ENCODE results near the gene DZIP3.

DNA sequence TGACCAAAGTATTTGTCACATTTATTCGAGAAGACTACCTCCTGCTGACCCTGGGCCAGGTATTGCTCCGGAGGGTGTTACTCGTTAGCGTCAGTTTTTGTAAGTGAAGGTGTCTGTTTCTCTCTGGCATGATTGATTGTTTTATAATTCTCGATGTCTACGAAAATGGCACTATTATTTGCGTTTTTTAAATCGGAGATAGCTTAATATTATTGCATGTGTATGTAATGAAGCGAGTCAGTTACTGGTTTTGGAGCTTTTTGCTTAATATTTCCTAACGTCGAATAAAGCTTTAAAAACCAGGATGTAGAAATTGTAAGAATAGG is 439 bp downstream of the DZIP3 start:
- TF ChIP-seq, protein P1, sequence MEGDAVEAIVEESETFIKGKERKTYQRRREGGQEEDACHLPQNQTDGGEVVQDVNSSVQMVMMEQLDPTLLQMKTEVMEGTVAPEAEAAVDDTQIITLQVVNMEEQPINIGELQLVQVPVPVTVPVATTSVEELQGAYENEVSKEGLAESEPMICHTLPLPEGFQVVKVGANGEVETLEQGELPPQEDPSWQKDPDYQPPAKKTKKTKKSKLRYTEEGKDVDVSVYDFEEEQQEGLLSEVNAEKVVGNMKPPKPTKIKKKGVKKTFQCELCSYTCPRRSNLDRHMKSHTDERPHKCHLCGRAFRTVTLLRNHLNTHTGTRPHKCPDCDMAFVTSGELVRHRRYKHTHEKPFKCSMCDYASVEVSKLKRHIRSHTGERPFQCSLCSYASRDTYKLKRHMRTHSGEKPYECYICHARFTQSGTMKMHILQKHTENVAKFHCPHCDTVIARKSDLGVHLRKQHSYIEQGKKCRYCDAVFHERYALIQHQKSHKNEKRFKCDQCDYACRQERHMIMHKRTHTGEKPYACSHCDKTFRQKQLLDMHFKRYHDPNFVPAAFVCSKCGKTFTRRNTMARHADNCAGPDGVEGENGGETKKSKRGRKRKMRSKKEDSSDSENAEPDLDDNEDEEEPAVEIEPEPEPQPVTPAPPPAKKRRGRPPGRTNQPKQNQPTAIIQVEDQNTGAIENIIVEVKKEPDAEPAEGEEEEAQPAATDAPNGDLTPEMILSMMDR (IDR thresholded peaks at IDR 0.05), result no peak
- TF ChIP-seq, protein P2, sequence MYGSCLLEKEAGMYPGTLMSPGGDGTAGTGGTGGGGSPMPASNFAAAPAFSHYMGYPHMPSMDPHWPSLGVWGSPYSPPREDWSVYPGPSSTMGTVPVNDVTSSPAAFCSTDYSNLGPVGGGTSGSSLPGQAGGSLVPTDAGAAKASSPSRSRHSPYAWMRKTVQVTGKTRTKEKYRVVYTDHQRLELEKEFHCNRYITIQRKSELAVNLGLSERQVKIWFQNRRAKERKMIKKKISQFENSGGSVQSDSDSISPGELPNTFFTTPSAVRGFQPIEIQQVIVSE (CRISPR knock-in tag; IDR thresholded peaks at IDR 0.05; ENCODE audit: borderline replicate concordance), result no peak
- TF ChIP-seq, protein P3, sequence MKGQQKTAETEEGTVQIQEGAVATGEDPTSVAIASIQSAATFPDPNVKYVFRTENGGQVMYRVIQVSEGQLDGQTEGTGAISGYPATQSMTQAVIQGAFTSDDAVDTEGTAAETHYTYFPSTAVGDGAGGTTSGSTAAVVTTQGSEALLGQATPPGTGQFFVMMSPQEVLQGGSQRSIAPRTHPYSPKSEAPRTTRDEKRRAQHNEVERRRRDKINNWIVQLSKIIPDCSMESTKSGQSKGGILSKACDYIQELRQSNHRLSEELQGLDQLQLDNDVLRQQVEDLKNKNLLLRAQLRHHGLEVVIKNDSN (CRISPR knock-in tag; IDR thresholded peaks at IDR 0.05), result no peak
- TF ChIP-seq, protein P4, sequence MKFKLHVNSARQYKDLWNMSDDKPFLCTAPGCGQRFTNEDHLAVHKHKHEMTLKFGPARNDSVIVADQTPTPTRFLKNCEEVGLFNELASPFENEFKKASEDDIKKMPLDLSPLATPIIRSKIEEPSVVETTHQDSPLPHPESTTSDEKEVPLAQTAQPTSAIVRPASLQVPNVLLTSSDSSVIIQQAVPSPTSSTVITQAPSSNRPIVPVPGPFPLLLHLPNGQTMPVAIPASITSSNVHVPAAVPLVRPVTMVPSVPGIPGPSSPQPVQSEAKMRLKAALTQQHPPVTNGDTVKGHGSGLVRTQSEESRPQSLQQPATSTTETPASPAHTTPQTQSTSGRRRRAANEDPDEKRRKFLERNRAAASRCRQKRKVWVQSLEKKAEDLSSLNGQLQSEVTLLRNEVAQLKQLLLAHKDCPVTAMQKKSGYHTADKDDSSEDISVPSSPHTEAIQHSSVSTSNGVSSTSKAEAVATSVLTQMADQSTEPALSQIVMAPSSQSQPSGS (CRISPR knock-in tag; IDR thresholded peaks at IDR 0.05; ENCODE audit: borderline replicate concordance, low read depth), result no peak
- TF ChIP-seq, protein P5, sequence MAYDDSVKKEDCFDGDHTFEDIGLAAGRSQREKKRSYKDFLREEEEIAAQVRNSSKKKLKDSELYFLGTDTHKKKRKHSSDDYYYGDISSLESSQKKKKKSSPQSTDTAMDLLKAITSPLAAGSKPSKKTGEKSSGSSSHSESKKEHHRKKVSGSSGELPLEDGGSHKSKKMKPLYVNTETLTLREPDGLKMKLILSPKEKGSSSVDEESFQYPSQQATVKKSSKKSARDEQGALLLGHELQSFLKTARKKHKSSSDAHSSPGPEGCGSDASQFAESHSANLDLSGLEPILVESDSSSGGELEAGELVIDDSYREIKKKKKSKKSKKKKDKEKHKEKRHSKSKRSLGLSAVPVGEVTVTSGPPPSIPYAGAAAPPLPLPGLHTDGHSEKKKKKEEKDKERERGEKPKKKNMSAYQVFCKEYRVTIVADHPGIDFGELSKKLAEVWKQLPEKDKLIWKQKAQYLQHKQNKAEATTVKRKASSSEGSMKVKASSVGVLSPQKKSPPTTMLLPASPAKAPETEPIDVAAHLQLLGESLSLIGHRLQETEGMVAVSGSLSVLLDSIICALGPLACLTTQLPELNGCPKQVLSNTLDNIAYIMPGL (CRISPR knock-in tag; IDR thresholded peaks at IDR 0.05), result no peak
- TF ChIP-seq FOXK1 (CRISPR knock-in tag; IDR thresholded peaks at IDR 0.05), result no peak
- TF ChIP-seq, protein P6, sequence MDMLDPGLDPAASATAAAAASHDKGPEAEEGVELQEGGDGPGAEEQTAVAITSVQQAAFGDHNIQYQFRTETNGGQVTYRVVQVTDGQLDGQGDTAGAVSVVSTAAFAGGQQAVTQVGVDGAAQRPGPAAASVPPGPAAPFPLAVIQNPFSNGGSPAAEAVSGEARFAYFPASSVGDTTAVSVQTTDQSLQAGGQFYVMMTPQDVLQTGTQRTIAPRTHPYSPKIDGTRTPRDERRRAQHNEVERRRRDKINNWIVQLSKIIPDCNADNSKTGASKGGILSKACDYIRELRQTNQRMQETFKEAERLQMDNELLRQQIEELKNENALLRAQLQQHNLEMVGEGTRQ (CRISPR knock-in tag; IDR thresholded peaks at IDR 0.05), result no peak
- TF ChIP-seq IRF2 (CRISPR knock-in tag; IDR thresholded peaks at IDR 0.05; ENCODE audit: borderline replicate concordance, low read depth), result no peak
- TF ChIP-seq, protein P7, sequence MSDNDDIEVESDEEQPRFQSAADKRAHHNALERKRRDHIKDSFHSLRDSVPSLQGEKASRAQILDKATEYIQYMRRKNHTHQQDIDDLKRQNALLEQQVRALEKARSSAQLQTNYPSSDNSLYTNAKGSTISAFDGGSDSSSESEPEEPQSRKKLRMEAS (CRISPR knock-in tag; IDR thresholded peaks at IDR 0.05), result no peak
- TF ChIP-seq NR2C2 (CRISPR knock-in tag; IDR thresholded peaks at IDR 0.05), result no peak

Data from WTC11 (cell line).